Astrocyte (in vitro differentiated cells and primary cell): Measurements from ENCODE around the gene MCTP1.

Experiments
- EZH2 ChIP-seq: IDR thresholded peaks from 2 replicates; pipeline ENCODE4 v1.6.1; 2012; ENCODE audit warnings: mild to moderate bottlenecking, low read length, inconsistent platforms; ENCODE audit not compliant: insufficient read depth
- TF ChIP-seq, protein P1 (sequence below): IDR thresholded peaks from 2 replicates; pipeline ENCODE4 v1.5.1; 2011; ENCODE audit warnings: low read depth, mild to moderate bottlenecking, inconsistent platforms, low read length, moderate library complexity; ENCODE audit not compliant: insufficient read depth

GRCh38 chr5:95256991-95257390 lies 27.9 kb downstream of the MCTP1 start:
- TF ChIP-seq, protein P1, sequence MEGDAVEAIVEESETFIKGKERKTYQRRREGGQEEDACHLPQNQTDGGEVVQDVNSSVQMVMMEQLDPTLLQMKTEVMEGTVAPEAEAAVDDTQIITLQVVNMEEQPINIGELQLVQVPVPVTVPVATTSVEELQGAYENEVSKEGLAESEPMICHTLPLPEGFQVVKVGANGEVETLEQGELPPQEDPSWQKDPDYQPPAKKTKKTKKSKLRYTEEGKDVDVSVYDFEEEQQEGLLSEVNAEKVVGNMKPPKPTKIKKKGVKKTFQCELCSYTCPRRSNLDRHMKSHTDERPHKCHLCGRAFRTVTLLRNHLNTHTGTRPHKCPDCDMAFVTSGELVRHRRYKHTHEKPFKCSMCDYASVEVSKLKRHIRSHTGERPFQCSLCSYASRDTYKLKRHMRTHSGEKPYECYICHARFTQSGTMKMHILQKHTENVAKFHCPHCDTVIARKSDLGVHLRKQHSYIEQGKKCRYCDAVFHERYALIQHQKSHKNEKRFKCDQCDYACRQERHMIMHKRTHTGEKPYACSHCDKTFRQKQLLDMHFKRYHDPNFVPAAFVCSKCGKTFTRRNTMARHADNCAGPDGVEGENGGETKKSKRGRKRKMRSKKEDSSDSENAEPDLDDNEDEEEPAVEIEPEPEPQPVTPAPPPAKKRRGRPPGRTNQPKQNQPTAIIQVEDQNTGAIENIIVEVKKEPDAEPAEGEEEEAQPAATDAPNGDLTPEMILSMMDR: no peak
- TF ChIP-seq EZH2: no peak
